ENCODE measurements around the gene HNRNPA1L2.
"Not testable (repeated sequence)": the region's sequence is repeated elsewhere in the genome, so short reads cannot be mapped to it uniquely, and the experiment has no call there.

The HNRNPA1L2 gene

DNA sequence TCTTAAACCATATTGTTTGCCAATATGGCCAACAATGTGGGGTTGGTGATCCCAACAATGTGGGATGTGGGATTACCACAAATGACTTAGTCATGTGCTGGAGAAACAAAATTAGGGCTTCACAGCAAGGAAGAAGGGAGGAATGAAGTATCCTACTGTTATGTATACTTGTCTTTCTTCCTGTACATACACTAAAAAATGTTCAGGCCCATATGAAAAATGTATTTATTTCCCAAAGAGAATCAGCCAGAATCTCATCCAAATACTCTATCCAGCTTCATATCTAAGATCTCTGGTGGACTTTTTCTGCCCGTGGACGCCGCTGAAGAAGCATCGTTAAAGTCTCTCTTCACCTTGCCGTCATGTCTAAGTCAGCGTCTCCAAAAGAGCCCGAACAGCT is at the start of gene HNRNPA1L2:
HNRNPA1L2 (plus strand) TSS at position 301 of the 400 bp plus-strand sequence; CDS start at position 363, 62 bp downstream.
- Histone ChIP-seq H3K4me1 (ENCODE audit: control insufficient read depth in 1 of 2, insufficient read depth in 2 of 2, low read length in 2 of 2) (no peaks in the 10 kb centered on the region), H3K9me3 (ENCODE audit: control insufficient read depth in 1 of 2, low read length in 2 of 2) (no peaks in the 10 kb centered on the region), H3K9ac (ENCODE audit: low read depth in 1 of 2, low read length in 2 of 2) (no peak within 1 kb of the TSS), H3K36me3 (ENCODE audit: control insufficient read depth in 1 of 2, insufficient read depth in 2 of 2, low read length in 2 of 2) (peaks cover 4 to 14% of the 10 kb centered on the region in 2 donors), H3K4me3 (ENCODE audit: low read depth in 1 of 2, low read length in 2 of 2) (no peak within 1 kb of the TSS), H3K27me3 (ENCODE audit: control insufficient read depth in 1 of 2, insufficient read depth in 2 of 2, low read length in 2 of 2) (no peaks in the 10 kb centered on the region), H3K27ac (ENCODE audit: low read depth, low read length) (no peak within 1 kb of the TSS)

DNA sequence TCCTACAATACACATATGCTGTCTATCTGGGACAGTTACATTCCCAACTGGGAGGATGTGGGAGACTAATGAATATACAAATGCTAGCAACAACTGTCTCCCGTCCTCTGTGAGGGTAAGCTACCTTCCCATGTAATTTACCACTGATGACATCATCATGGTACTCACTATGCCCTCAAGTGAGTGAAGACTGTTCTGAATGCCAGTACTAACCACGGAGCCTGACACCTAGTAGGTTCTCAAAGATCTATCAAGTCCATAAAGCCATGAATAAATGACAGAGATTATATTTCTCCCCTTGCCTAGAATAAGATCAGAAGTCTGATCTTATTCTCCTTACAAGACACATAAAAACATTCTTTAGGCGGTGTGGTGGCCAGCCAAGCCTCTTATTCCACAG is 49.1 kb upstream of the HNRNPA1L2 start:
- not testable (repeated sequence) for H3K36me3 ChIP-seq (ENCODE audit: control insufficient read depth in 1 of 2, insufficient read depth in 2 of 2, low read length in 2 of 2); H3K4me3 ChIP-seq (ENCODE audit: low read depth in 1 of 2, low read length in 2 of 2); H3K27me3 ChIP-seq (ENCODE audit: control insufficient read depth in 1 of 2, insufficient read depth in 2 of 2, low read length in 2 of 2); H3K9ac ChIP-seq (ENCODE audit: low read depth in 1 of 2, low read length in 2 of 2); H3K9me3 ChIP-seq (ENCODE audit: control insufficient read depth in 1 of 2, low read length in 2 of 2); H3K27ac ChIP-seq (ENCODE audit: low read depth, low read length); H3K4me1 ChIP-seq (ENCODE audit: control insufficient read depth in 1 of 2, insufficient read depth in 2 of 2, low read length in 2 of 2)

DNA sequence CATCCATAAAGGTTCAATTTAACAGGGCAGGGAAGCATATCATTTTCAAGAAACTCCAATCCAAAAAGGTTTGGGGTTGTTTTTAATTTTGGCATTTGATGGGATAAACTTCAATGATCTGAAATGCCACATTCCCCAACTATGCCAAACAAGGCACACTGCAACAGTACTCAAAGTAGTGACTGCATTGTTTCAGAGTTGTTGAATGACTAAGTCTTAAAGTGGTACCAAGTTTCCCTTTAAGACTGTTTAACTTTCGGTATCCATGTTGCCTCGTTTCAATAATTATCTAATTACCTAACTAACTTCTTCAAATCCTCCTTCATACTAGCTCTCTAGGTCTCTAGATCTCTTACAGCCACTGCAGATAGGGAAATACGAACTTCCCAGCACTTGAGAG is 48.4 kb upstream of the HNRNPA1L2 start:
- not testable (repeated sequence) for H3K9me3 ChIP-seq (ENCODE audit: control insufficient read depth in 1 of 2, low read length in 2 of 2); H3K36me3 ChIP-seq (ENCODE audit: control insufficient read depth in 1 of 2, insufficient read depth in 2 of 2, low read length in 2 of 2); H3K4me3 ChIP-seq (ENCODE audit: low read depth in 1 of 2, low read length in 2 of 2); H3K9ac ChIP-seq (ENCODE audit: low read depth in 1 of 2, low read length in 2 of 2); H3K4me1 ChIP-seq (ENCODE audit: control insufficient read depth in 1 of 2, insufficient read depth in 2 of 2, low read length in 2 of 2); H3K27me3 ChIP-seq (ENCODE audit: control insufficient read depth in 1 of 2, insufficient read depth in 2 of 2, low read length in 2 of 2); H3K27ac ChIP-seq (ENCODE audit: low read depth, low read length)

DNA sequence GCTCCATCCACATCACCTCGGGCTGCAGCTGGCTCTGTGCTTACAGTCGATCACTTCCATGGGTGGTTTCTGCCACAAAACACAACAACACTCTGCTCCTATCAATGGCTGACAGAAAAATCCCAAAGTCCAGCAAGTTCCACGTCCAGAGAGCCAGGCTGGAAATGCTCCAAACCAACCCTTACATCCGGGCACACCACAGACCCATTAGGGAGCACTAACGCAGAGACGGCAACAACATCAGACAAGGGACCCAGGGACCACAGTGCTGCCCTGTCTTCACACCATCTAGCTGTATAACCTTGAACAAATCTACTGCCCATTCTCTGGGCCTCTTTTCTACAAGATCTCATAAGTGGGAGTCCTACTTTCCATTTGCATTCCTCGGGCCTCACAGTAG is 47.9 kb upstream of the HNRNPA1L2 start:
- not testable (repeated sequence) for H3K27me3 ChIP-seq (ENCODE audit: control insufficient read depth in 1 of 2, insufficient read depth in 2 of 2, low read length in 2 of 2); H3K9ac ChIP-seq (ENCODE audit: low read depth in 1 of 2, low read length in 2 of 2); H3K9me3 ChIP-seq (ENCODE audit: control insufficient read depth in 1 of 2, low read length in 2 of 2); H3K4me1 ChIP-seq (ENCODE audit: control insufficient read depth in 1 of 2, insufficient read depth in 2 of 2, low read length in 2 of 2); H3K36me3 ChIP-seq (ENCODE audit: control insufficient read depth in 1 of 2, insufficient read depth in 2 of 2, low read length in 2 of 2); H3K27ac ChIP-seq (ENCODE audit: low read depth, low read length); H3K4me3 ChIP-seq (ENCODE audit: low read depth in 1 of 2, low read length in 2 of 2)

DNA sequence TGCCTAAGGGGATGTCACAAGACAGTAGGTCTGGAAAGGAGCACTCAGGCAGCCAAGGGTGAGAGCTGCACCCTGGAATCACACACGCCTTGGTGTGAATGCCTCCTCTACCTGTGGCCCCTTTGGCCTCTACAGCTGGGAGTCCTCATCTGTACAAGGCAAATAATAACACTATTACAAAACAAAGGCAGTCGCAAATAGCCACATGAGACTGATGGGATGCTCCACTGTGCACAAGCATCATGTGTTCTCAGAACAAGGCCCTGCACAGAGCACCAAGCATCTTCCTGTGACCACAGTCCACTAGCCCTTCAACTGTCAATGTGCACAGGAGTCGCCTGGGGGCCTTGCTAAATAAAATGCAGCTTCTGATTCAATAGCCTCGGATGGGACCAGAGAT is 44.6 kb upstream of the HNRNPA1L2 start:
- Histone ChIP-seq H3K27me3 (ENCODE audit: control insufficient read depth in 1 of 2, insufficient read depth in 2 of 2, low read length in 2 of 2) (peaks cover 3 to 8% of the 10 kb centered on the region in 2 donors), H3K9me3 (ENCODE audit: control insufficient read depth in 1 of 2, low read length in 2 of 2) (no peaks in the 10 kb centered on the region), H3K4me1 (ENCODE audit: control insufficient read depth in 1 of 2, insufficient read depth in 2 of 2, low read length in 2 of 2) (no peaks in the 10 kb centered on the region), H3K36me3 (ENCODE audit: control insufficient read depth in 1 of 2, insufficient read depth in 2 of 2, low read length in 2 of 2) (no peaks in the 10 kb centered on the region), H3K9ac (ENCODE audit: low read depth in 1 of 2, low read length in 2 of 2) (no peak overlapping the region), H3K4me3 (ENCODE audit: low read depth in 1 of 2, low read length in 2 of 2) (no peak overlapping the region), H3K27ac (ENCODE audit: low read depth, low read length) (no peak overlapping the region)

DNA sequence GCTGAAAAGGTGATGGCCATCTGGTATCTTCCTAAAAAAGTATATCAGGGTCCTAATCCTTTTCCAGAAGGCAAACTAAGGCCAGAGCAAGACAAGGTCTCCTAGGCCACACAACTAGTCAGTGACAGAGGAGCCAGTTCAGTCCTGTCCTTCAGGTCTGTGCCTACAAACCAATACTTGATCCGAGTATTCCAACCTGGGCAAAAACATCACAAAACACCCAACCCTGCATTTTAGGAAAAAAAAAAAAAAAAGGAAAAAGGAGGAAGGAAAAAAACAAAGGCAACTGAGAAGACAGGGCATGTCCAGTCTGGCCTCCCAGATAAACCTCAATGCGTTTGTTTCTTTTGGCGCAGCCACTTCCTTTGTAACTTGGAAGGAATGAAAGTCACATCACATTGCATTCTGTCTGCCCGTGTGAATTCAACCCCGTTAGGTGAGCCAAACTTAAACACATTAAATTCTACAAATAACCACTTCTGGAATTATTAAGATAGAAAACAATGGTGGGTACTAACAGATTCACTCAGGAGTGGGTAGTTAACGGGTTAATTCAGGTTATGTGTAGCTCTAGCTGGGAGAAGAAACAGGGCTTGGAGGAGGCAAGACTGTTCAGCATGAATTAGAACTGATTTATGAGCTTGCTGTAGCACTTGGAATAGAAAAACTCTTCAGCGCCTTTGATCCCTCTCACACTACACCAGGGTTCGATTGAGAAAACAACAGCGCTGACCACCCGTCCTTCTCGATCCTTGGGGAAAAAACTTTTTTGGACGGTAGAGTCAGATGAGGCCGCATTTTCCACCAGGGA is 43.0 kb upstream of the HNRNPA1L2 start:
- H3K9ac ChIP-seq (ENCODE audit: low read depth in 1 of 2, low read length in 2 of 2): peak overlapping the region; percentile 11 to 43
- H3K4me1 ChIP-seq (ENCODE audit: control insufficient read depth in 1 of 2, insufficient read depth in 2 of 2, low read length in 2 of 2): no peaks in the 10 kb centered on the region
- no peaks in the 10 kb centered on the region for H3K9me3 ChIP-seq (ENCODE audit: control insufficient read depth in 1 of 2, low read length in 2 of 2)
- H3K4me3 ChIP-seq (ENCODE audit: low read depth in 1 of 2, low read length in 2 of 2): peak overlapping the region; percentile 59 to 62
- H3K27ac ChIP-seq (ENCODE audit: low read depth, low read length): no peak overlapping the region
- no peaks in the 10 kb centered on the region for H3K36me3 ChIP-seq (ENCODE audit: control insufficient read depth in 1 of 2, insufficient read depth in 2 of 2, low read length in 2 of 2)
- H3K27me3 ChIP-seq (ENCODE audit: control insufficient read depth in 1 of 2, insufficient read depth in 2 of 2, low read length in 2 of 2): peaks cover 3 to 8% of the 10 kb centered on the region in 2 donors

DNA sequence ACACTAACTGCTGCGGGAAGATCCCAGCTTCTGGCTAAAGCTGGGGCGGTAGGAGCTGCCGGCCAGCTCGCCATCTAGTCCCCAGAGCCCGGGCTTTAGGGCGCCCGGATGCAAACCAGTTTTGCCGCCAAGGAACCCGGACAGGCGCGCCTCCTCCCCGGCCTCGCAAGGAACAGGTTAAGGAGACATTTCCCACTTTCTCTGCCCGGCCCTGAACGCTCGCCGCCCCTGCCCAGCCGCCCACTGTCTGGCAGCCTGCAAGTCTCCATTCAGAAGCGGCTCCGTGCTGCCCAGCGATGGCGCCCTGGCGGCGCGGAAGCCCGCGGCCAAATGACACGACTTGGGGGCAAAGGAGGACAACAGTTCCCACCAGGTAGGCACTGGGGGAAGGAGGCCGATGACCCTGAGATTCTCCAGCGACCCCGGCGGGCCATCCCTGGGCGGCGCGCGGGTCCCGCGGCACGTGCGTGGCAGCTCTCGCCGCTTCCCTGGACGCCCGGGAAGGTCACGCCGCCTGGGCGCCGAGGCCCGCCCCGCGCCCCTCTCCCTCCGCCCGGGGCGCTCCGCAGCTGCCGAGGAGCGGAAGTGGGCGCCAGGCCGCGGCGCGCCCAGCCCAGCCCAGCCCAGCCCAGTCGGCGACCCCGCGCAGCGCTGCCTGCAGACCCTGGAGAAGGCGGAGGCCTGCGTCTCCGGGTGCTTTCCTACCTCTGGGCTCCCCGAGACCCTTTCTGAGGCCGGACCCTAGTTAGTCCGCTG is 42.2 kb upstream of the HNRNPA1L2 start:
- Histone ChIP-seq H3K4me1 (ENCODE audit: control insufficient read depth in 1 of 2, insufficient read depth in 2 of 2, low read length in 2 of 2) (no peaks in the 10 kb centered on the region), H3K9me3 (ENCODE audit: control insufficient read depth in 1 of 2, low read length in 2 of 2) (no peaks in the 10 kb centered on the region), H3K9ac (ENCODE audit: low read depth in 1 of 2, low read length in 2 of 2) (peak overlapping the region; percentile 11 to 43), H3K27ac (ENCODE audit: low read depth, low read length) (no peak overlapping the region), H3K36me3 (ENCODE audit: control insufficient read depth in 1 of 2, insufficient read depth in 2 of 2, low read length in 2 of 2) (no peaks in the 10 kb centered on the region), H3K27me3 (ENCODE audit: control insufficient read depth in 1 of 2, insufficient read depth in 2 of 2, low read length in 2 of 2) (peaks cover 3 to 8% of the 10 kb centered on the region in 2 donors), H3K4me3 (ENCODE audit: low read depth in 1 of 2, low read length in 2 of 2) (peak overlapping the region; percentile 59 to 62)

DNA sequence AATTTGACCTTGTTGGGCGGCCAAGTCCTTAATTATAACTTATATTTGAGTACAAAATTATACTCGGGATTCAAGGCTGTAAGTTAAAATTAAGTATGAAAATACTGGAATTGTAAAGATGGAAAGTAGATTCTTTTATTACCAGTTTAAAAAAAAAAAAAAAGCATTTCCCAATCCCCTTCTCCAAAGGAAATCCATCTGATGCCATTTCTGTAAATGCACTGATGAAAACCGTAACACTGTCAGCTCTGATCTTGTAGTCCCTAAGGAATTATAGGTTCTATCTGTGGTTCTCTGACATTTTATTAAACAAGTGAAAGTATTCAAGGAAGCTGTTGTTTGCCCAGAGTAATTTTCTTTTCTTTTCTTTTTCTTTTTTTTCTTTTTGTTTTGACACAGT is 41.6 kb upstream of the HNRNPA1L2 start:
- H3K9me3 ChIP-seq (ENCODE audit: control insufficient read depth in 1 of 2, low read length in 2 of 2): no peaks in the 10 kb centered on the region
- H3K4me1 ChIP-seq (ENCODE audit: control insufficient read depth in 1 of 2, insufficient read depth in 2 of 2, low read length in 2 of 2): no peaks in the 10 kb centered on the region
- H3K36me3 ChIP-seq (ENCODE audit: control insufficient read depth in 1 of 2, insufficient read depth in 2 of 2, low read length in 2 of 2): no peaks in the 10 kb centered on the region
- no peak overlapping the region for H3K9ac ChIP-seq (ENCODE audit: low read depth in 1 of 2, low read length in 2 of 2)
- no peak overlapping the region for H3K27ac ChIP-seq (ENCODE audit: low read depth, low read length)
- peak overlapping the region; percentile 59 to 62 for H3K4me3 ChIP-seq (ENCODE audit: low read depth in 1 of 2, low read length in 2 of 2)
- H3K27me3 ChIP-seq (ENCODE audit: control insufficient read depth in 1 of 2, insufficient read depth in 2 of 2, low read length in 2 of 2): peaks cover 3 to 8% of the 10 kb centered on the region in 2 donors

DNA sequence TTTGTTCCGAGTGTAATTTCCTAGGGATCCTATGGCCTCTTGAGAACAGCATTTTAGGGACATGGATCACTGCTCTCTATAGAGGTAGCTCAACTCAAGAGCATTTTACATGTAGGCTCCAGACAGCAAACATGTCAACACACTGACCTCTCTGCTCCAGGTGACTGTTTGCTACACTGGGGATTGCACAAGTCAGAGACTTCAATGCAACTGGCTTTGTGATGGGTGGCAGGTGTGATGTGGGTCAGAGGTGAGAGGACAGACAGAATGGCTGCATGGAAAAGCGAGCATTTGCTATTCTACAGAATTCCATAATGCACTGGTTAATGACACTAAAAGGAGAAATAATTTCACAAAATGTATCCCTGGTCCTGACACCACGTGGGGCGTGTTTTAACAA is 38.9 kb upstream of the HNRNPA1L2 start:
- not testable (repeated sequence) for H3K27ac ChIP-seq (ENCODE audit: low read depth, low read length); H3K9me3 ChIP-seq (ENCODE audit: control insufficient read depth in 1 of 2, low read length in 2 of 2); H3K4me3 ChIP-seq (ENCODE audit: low read depth in 1 of 2, low read length in 2 of 2); H3K9ac ChIP-seq (ENCODE audit: low read depth in 1 of 2, low read length in 2 of 2); H3K36me3 ChIP-seq (ENCODE audit: control insufficient read depth in 1 of 2, insufficient read depth in 2 of 2, low read length in 2 of 2); H3K4me1 ChIP-seq (ENCODE audit: control insufficient read depth in 1 of 2, insufficient read depth in 2 of 2, low read length in 2 of 2); H3K27me3 ChIP-seq (ENCODE audit: control insufficient read depth in 1 of 2, insufficient read depth in 2 of 2, low read length in 2 of 2)

DNA sequence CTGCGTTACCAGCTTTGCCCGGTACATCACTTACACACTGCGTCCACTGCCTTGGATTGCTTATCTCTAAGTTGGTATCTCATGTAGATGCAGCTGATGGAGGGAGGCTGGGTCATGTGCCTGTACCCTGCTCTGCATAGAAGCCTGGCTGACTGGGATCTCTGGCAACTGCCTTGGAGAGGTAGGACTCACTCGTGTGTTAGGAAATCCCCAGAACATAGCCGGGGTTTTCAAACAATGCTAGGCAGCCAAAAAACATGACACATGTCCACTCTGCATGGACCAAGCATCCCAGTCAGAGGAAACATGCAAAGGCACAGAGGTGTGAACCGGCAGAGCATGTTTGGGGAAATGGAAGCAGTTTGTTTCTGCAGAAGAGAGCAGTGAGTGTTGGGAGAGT is 36.1 kb upstream of the HNRNPA1L2 start:
- not testable (repeated sequence) for H3K36me3 ChIP-seq (ENCODE audit: control insufficient read depth in 1 of 2, insufficient read depth in 2 of 2, low read length in 2 of 2); H3K4me1 ChIP-seq (ENCODE audit: control insufficient read depth in 1 of 2, insufficient read depth in 2 of 2, low read length in 2 of 2); H3K27me3 ChIP-seq (ENCODE audit: control insufficient read depth in 1 of 2, insufficient read depth in 2 of 2, low read length in 2 of 2); H3K4me3 ChIP-seq (ENCODE audit: low read depth in 1 of 2, low read length in 2 of 2); H3K9ac ChIP-seq (ENCODE audit: low read depth in 1 of 2, low read length in 2 of 2); H3K27ac ChIP-seq (ENCODE audit: low read depth, low read length); H3K9me3 ChIP-seq (ENCODE audit: control insufficient read depth in 1 of 2, low read length in 2 of 2)
